Measurements from ENCODE around the gene CYTH3. TPM values are rescaled to one million over a fixed set of nuclear protein-coding genes. Genes with fewer than 3 reads are reported as not detected.

Gene CYTH3
- total and polyA plus RNA-seq, 2 of the 8 experiments (the other 6 are each of a cell fraction or from before 2014, with no cell fraction given): 10.3 to 11.9 TPM

GRCh38 chr7:6277476-6277875 is 5.1 kb upstream of the CYTH3 start (continued):
- TF ChIP-seq HDAC6 (IDR thresholded peaks at IDR 0.05; ENCODE audit: low read depth, low read length) (no peak), SUZ12 (IDR thresholded peaks at IDR 0.05; ENCODE audit: low read length) (no peak), CREB1 (IDR thresholded peaks at IDR 0.05) (no peak), TAF7 (optimal IDR thresholded peaks at IDR 0.05; ENCODE audit: borderline replicate concordance, low read depth, low read length) (no peak), POLR2A (IDR thresholded peaks at IDR 0.05; ENCODE audit: control extremely low read depth in 1 of 2, low read depth in 2 of 2, low read length in 2 of 2) (no peak)
- TF ChIP-seq, protein P1, sequence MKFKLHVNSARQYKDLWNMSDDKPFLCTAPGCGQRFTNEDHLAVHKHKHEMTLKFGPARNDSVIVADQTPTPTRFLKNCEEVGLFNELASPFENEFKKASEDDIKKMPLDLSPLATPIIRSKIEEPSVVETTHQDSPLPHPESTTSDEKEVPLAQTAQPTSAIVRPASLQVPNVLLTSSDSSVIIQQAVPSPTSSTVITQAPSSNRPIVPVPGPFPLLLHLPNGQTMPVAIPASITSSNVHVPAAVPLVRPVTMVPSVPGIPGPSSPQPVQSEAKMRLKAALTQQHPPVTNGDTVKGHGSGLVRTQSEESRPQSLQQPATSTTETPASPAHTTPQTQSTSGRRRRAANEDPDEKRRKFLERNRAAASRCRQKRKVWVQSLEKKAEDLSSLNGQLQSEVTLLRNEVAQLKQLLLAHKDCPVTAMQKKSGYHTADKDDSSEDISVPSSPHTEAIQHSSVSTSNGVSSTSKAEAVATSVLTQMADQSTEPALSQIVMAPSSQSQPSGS (IDR thresholded peaks at IDR 0.05; ENCODE audit: low read length): no peak

Measured in H1 (cell line).